IMR-90 (cell line): Measurements from ENCODE around the gene CLNK. TPM values are rescaled to one million over a fixed set of nuclear protein-coding genes. Genes with fewer than 3 reads are reported as not detected.
A peak's percentile ranks its signal among the peaks of the same experiment; 100 is the strongest.

Source experiments
- ATAC-seq: fragments of 200-7000 bp; cut with Tn5 transposase; 2 replicates; pipeline ENCODE4 v1.9.1; 2020; ENCODE audit warnings: low read depth, mild to moderate bottlenecking, moderate library complexity
- BruUV-seq: library from RNA; stranded (reverse); fragments of 400-500 nt; replicated peaks from 2 replicates; lab custom pipeline; 2021; lab: Mats Ljungman, UMichigan
- CTCF ChIA-PET: fragments of 300-600 bp; formaldehyde crosslinking; extraction: SDS; loops from one replicate; lab custom pipeline; 2021; ENCODE audit warnings: antibody characterized with exemption; lab: Yijun Ruan, JAX
- POLR2A ChIA-PET: fragments of 300-600 bp; sonication (Branson Sonifier 250); formaldehyde crosslinking; loops from one replicate; lab custom pipeline; 2022; ENCODE audit warnings: antibody characterized with exemption; ENCODE audit not compliant: unreplicated experiment; lab: Charles Lee
- DNase-seq: peaks from one replicate; pipeline ENCODE4 v3.0.0; 2013
- H2AFZ ChIP-seq: replicated peaks from 2 replicates; pipeline ENCODE3; 2013; ENCODE audit warnings: low read length, mild to moderate bottlenecking; ENCODE audit not compliant: poor library complexity
- H2AK5ac ChIP-seq: 2 replicates; pipeline ENCODE4 v1.6.1; 2013; ENCODE audit warnings: low read depth, low read length, inconsistent platforms
- H2AK9ac ChIP-seq: replicated peaks from 2 replicates; pipeline ENCODE3; 2013; ENCODE audit warnings: mild to moderate bottlenecking, low read depth, low read length, moderate library complexity; ENCODE audit not compliant: poor library complexity
- H2BK120ac ChIP-seq: 2 replicates; pipeline ENCODE4 v1.6.1; 2013; ENCODE audit warnings: low read depth, low read length, inconsistent platforms
- H2BK15ac ChIP-seq: 3 replicates; pipeline ENCODE4 v1.6.1; 2013; ENCODE audit warnings: low read depth, low read length, inconsistent platforms
- H2BK20ac ChIP-seq: 2 replicates; pipeline ENCODE4 v1.6.1; 2013; ENCODE audit warnings: low read depth, mild to moderate bottlenecking, inconsistent platforms, low read length, moderate library complexity
- H2BK5ac ChIP-seq: 2 replicates; pipeline ENCODE4 v1.6.1; 2013; ENCODE audit warnings: mild to moderate bottlenecking, low read depth, low read length, inconsistent platforms; ENCODE audit not compliant: poor library complexity, severe bottlenecking
- H3K14ac ChIP-seq: replicated peaks from 2 replicates; pipeline ENCODE4 v1.6.1; 2013; ENCODE audit warnings: low read depth, low read length, inconsistent platforms
- H3K18ac ChIP-seq: 2 replicates; pipeline ENCODE4 v1.6.1; 2013; ENCODE audit warnings: low read depth, low read length, control low read depth
- H3K23ac ChIP-seq: 2 replicates; pipeline ENCODE4 v1.6.1; 2013; ENCODE audit warnings: low read depth, low read length, inconsistent platforms
- H3K27ac ChIP-seq: 2 replicates; pipeline ENCODE4 v1.5.1; 2013; ENCODE audit warnings: mild to moderate bottlenecking, control low read depth, low read length; ENCODE audit not compliant: insufficient read depth
- H3K27me3 ChIP-seq: 2 replicates; pipeline ENCODE4 v1.6.1; 2013; ENCODE audit warnings: low read length; ENCODE audit not compliant: control insufficient read depth, insufficient read depth
- H3K36me3 ChIP-seq: 2 replicates; pipeline ENCODE4 v1.6.1; 2013; ENCODE audit warnings: low read length, mixed read lengths; ENCODE audit not compliant: control insufficient read depth, insufficient read depth
- H3K4ac ChIP-seq: 2 replicates; pipeline ENCODE4 v1.6.1; 2013; ENCODE audit warnings: low read depth, low read length, inconsistent platforms
- H3K4me1 ChIP-seq: 2 replicates; pipeline ENCODE4 v1.6.1; 2013; ENCODE audit warnings: low read length, mixed read lengths; ENCODE audit not compliant: control insufficient read depth, insufficient read depth
- H3K4me2 ChIP-seq: 2 replicates; pipeline ENCODE4 v1.6.1; 2013; ENCODE audit warnings: low read depth, mild to moderate bottlenecking, control low read depth, low read length, moderate library complexity
- H3K4me3 ChIP-seq: 2 replicates; pipeline ENCODE4 v1.5.1; 2013; ENCODE audit warnings: low read depth, mild to moderate bottlenecking, control low read depth, low read length, moderate library complexity; ENCODE audit not compliant: insufficient read depth
- H3K56ac ChIP-seq: 2 replicates; pipeline ENCODE4 v1.6.1; 2013; ENCODE audit warnings: low read length, inconsistent platforms; ENCODE audit not compliant: insufficient read depth; ENCODE audit errors: extremely low read depth
- H3K79me1 ChIP-seq, 2 experiments: 2 replicates each; pipeline ENCODE4 v1.6.1; 2013; ENCODE audit warnings: low read length in 2 of 2, inconsistent platforms in 1 of 2, low read depth in 1 of 2
- H3K9ac ChIP-seq: 2 replicates; pipeline ENCODE4 v1.6.1; 2013; ENCODE audit warnings: low read depth, low read length, control low read depth
- H3K9me1 ChIP-seq: 2 replicates; pipeline ENCODE4 v1.6.1; 2013; ENCODE audit warnings: low read length, inconsistent platforms; ENCODE audit not compliant: insufficient read depth
- H3K9me3 ChIP-seq: 2 replicates; pipeline ENCODE4 v1.6.1; 2013; ENCODE audit warnings: low read length; ENCODE audit not compliant: control insufficient read depth, insufficient read depth
- H4K20me1 ChIP-seq: 2 replicates; pipeline ENCODE4 v1.6.1; 2013; ENCODE audit warnings: low read length, inconsistent platforms; ENCODE audit not compliant: insufficient read depth
- H4K5ac ChIP-seq: 2 replicates; pipeline ENCODE4 v1.6.1; 2013; ENCODE audit warnings: mild to moderate bottlenecking, low read depth, low read length, control low read depth
- H4K8ac ChIP-seq, 2 experiments: 2 replicates each; pipeline ENCODE4 v1.6.1; 2013; ENCODE audit warnings: low read depth in 2 of 2, low read length in 2 of 2, control low read depth in 1 of 2, inconsistent platforms in 1 of 2
- H4K91ac ChIP-seq: 2 replicates; pipeline ENCODE4 v1.6.1; 2013; ENCODE audit warnings: low read depth, low read length, inconsistent platforms; ENCODE audit not compliant: insufficient read depth
- BHLHE40 ChIP-seq: fragments of 150-350 bp; IDR thresholded peaks from 2 replicates; pipeline ENCODE4 v1.6.1; 2016; ENCODE audit warnings: mild to moderate bottlenecking, low read depth, low read length
- CEBPB ChIP-seq: IDR thresholded peaks from 2 replicates; pipeline ENCODE4 v1.6.1; 2012; ENCODE audit warnings: low read depth, low read length, improper control_type of control experiment
- CHD1 ChIP-seq: IDR thresholded peaks from 2 replicates; pipeline ENCODE4 v1.6.1; 2012; ENCODE audit warnings: low read depth, low read length, improper control_type of control experiment
- CTCF ChIP-seq: conservative IDR thresholded peaks from 2 replicates; pipeline ENCODE4 v1.5.1; 2012; ENCODE audit warnings: mild to moderate bottlenecking, low read depth, low read length, improper control_type of control experiment
- FOS ChIP-seq: fragments of 150-350 bp; IDR thresholded peaks from 2 replicates; pipeline ENCODE4 v1.6.1; 2016; ENCODE audit warnings: low read depth, low read length
- MAFK ChIP-seq: IDR thresholded peaks from 2 replicates; pipeline ENCODE4 v1.6.1; 2012; ENCODE audit warnings: low read depth, low read length, improper control_type of control experiment
- MAZ ChIP-seq: IDR thresholded peaks from 2 replicates; pipeline ENCODE4 v1.6.1; 2012; ENCODE audit warnings: low read depth, mild to moderate bottlenecking, low read length, improper control_type of control experiment, moderate library complexity, borderline replicate concordance
- MXI1 ChIP-seq: IDR thresholded peaks from 2 replicates; pipeline ENCODE4 v1.6.1; 2012; ENCODE audit warnings: low read depth, mild to moderate bottlenecking, low read length, moderate library complexity, borderline replicate concordance
- NFE2L2 ChIP-seq: fragments of 150-350 bp; IDR thresholded peaks from 2 replicates; pipeline ENCODE4 v1.6.1; 2016; ENCODE audit warnings: low read depth, mild to moderate bottlenecking, low read length
- POLR2A ChIP-seq: IDR thresholded peaks from 2 replicates; pipeline ENCODE4 v1.6.1; 2012; ENCODE audit warnings: mild to moderate bottlenecking, low read depth, low read length
- RAD21 ChIP-seq: IDR thresholded peaks from 2 replicates; pipeline ENCODE4 v1.6.1; 2012; ENCODE audit warnings: low read length, improper control_type of control experiment
- RCOR1 ChIP-seq: IDR thresholded peaks from 2 replicates; pipeline ENCODE4 v1.6.1; 2012; ENCODE audit warnings: mild to moderate bottlenecking, low read length, improper control_type of control experiment; ENCODE audit not compliant: insufficient replicate concordance
- RFX5 ChIP-seq: IDR thresholded peaks from 2 replicates; pipeline ENCODE4 v1.8.0; 2012; ENCODE audit warnings: low read depth, mild to moderate bottlenecking, low read length, moderate library complexity
- SMC3 ChIP-seq: fragments of 150-350 bp; IDR thresholded peaks from 2 replicates; pipeline ENCODE4 v1.6.1; 2016; ENCODE audit warnings: low read depth, mild to moderate bottlenecking, antibody characterized with exemption, low read length, moderate library complexity
- USF2 ChIP-seq: fragments of 150-350 bp; IDR thresholded peaks from 2 replicates; pipeline ENCODE4 v1.6.1; 2017; ENCODE audit warnings: mild to moderate bottlenecking, antibody characterized with exemption, low read length, low read depth
- WGBS, 2 experiments: methylation state at CpG; one replicate each; pipeline versions ENCODE4 v1.1.5 to v1.1.7; 2013; ENCODE audit warnings: missing lambda C conversion rate in 2 of 2; ENCODE audit not compliant: insufficient read length in 1 of 2; ENCODE audit errors: extremely low coverage in 2 of 2; 5-methylcytosine and 5-hydroxymethylcytosine counted together
- dilution Hi-C: fragments of 300-500 bp; cut with HindIII; formaldehyde crosslinking; loops from one replicate; pipeline ENCODE4 v1.14.3; 2018; ENCODE audit warnings: low sequenced_read_pairs; ENCODE audit not compliant: unreplicated experiment
- in situ Hi-C: fragments of 300-500 bp; cut with MboI; formaldehyde crosslinking; loops from 3 replicates; pipeline ENCODE4 v1.14.3; 2019; ENCODE audit warnings: low sequenced_read_pairs, inconsistent platforms, mixed read lengths
- intact Hi-C: fragments of 100-400 bp; cut with micrococcal nuclease; formaldehyde crosslinking; loops from 2 replicates; pipeline ENCODE4 v1.10.0; 2022
- polyA plus RNA-seq, 3 experiments: library from polyadenylated mRNA; depleted of rRNA; stranded (reverse); fragments of >200 nt; gene quantifications; 2 replicates each; pipeline ENCODE4 v1.2.3, GENCODE V29; 2012; ENCODE audit warnings: low replicate concordance in 1 of 3
- total RNA-seq: library from RNA; depleted of rRNA; stranded (reverse); fragments of >200 nt; gene quantifications from 2 replicates; pipeline ENCODE4 v1.2.3, GENCODE V29; 2012
- TF ChIP-seq, protein P1 (sequence below): fragments of 150-350 bp; IDR thresholded peaks from 2 replicates; pipeline ENCODE4 v1.6.1; 2016; ENCODE audit warnings: low read depth, mild to moderate bottlenecking, low read length, moderate library complexity, borderline replicate concordance

CLNK gene
- total and polyA plus RNA-seq, 2 of the 4 experiments (the other 2 are of a cell fraction): not detected

DNA sequence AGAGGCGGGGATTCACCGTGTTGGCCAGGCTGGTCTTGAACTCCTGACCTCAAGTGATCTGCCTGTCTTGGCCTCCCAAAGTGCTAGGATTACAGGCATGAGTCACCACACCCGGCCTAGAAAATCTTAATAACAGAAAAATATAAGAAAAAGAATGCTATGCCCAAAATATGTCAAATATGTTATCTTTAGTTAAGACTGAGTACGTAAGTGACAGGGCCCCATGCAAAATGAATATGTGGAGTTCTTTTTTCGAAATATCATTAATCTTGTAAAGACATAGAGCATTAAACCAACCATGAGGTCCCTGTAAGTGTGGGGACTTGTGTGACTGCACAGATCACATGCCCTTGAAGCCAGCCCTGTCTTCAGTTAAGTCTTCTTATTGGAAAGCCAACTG, 218.4 kb downstream of the CLNK start:
- Histone ChIP-seq H3K9me3 (peaks cover 5% of the 10 kb centered on the region; the same call in 1 of the 2 replicates), H2BK5ac (no peak overlapping the region), H3K9me1 (no peaks in the 10 kb centered on the region), H3K23ac (no peak overlapping the region), H2AK9ac (peak overlapping the region; percentile 15), H2BK120ac (no peak overlapping the region), H4K91ac (no peak overlapping the region), H3K18ac (no peak overlapping the region), H2BK15ac (no peak overlapping the region), H3K56ac (no peak overlapping the region), H2AK5ac (no peak overlapping the region), H3K36me3 (no peaks in the 10 kb centered on the region), H3K79me1 (no peaks in the 10 kb centered on the region), H3K4me3 (no peak overlapping the region), H3K9ac (no peak overlapping the region), H4K5ac (no peak overlapping the region), H3K27me3 (peaks cover 13% of the 10 kb centered on the region), H2AFZ (no peak overlapping the region), H3K4me2 (no peak overlapping the region), H4K8ac (no peak overlapping the region), H3K27ac (no peak overlapping the region), H4K20me1 (no peaks in the 10 kb centered on the region), H3K14ac (no peak overlapping the region), H3K4me1 (no peaks in the 10 kb centered on the region), H2BK20ac (no peak overlapping the region), H3K4ac (no peak overlapping the region)
- in situ Hi-C loops (no loop called here), intact Hi-C loops (no loop called here), dilution Hi-C loops (no loop called here)
- ATAC-seq (no peak), DNase-seq (no peak)
- TF ChIP-seq RCOR1 (no peak), MXI1 (no peak), MAFK (no peak), RFX5 (no peak), MAZ (no peak), CEBPB (no peak), BHLHE40 (no peak), RAD21 (no peak), NFE2L2 (no peak), CHD1 (no peak), CTCF (no peak), SMC3 (no peak), USF2 (no peak), POLR2A (no peak), FOS (no peak)
- TF ChIP-seq, protein P1, sequence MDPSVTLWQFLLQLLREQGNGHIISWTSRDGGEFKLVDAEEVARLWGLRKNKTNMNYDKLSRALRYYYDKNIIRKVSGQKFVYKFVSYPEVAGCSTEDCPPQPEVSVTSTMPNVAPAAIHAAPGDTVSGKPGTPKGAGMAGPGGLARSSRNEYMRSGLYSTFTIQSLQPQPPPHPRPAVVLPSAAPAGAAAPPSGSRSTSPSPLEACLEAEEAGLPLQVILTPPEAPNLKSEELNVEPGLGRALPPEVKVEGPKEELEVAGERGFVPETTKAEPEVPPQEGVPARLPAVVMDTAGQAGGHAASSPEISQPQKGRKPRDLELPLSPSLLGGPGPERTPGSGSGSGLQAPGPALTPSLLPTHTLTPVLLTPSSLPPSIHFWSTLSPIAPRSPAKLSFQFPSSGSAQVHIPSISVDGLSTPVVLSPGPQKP: no peak
- no TSS peak for BruUV-seq
- ChIA-PET POLR2A (interaction anchor here (0.7 kb wide), 1 partner anchor 9 kb away, joined by 12 read pairs; no protein-coding TSS in a partner anchor), CTCF (no interaction called here)
- WGBS, 2 experiments: no CpG with 5 or more reads among the region's 5 CpGs
